Smooth muscle cell (in vitro differentiated cells): Measurements from ENCODE around the gene KRT1. TPM values are rescaled to one million over a fixed set of nuclear protein-coding genes. Genes with fewer than 3 reads are reported as not detected.

ENCODE experiments used
- DNase-seq: peaks from one replicate; lab custom pipeline; 2025; ENCODE audit not compliant: unreplicated experiment; lab: John Stamatoyannopoulos, UW
- H2AFZ ChIP-seq: fragments of 200-600 bp; sonication (generic); 2 replicates; pipeline ENCODE4 v1.6.0; 2016; ENCODE audit warnings: antibody characterized with exemption, low read depth, mild to moderate bottlenecking
- H3F3A ChIP-seq: fragments of 200-600 bp; sonication (generic); 2 replicates; pipeline ENCODE4 v1.6.0; 2017; ENCODE audit warnings: antibody characterized with exemption, low read depth
- H3K27ac ChIP-seq: fragments of 200-600 bp; sonication (generic); 2 replicates; pipeline ENCODE4 v1.5.1; 2016; ENCODE audit warnings: low read depth, mild to moderate bottlenecking
- H3K27me3 ChIP-seq: fragments of 200-600 bp; sonication (generic); 2 replicates; pipeline ENCODE4 v1.6.1; 2016; ENCODE audit warnings: low read depth, mild to moderate bottlenecking
- H3K36me3 ChIP-seq: fragments of 200-600 bp; sonication (generic); 2 replicates; pipeline ENCODE4 v1.5.1; 2016; ENCODE audit warnings: low read depth
- H3K4me1 ChIP-seq: fragments of 200-600 bp; sonication (generic); 2 replicates; pipeline ENCODE4 v1.5.1; 2016; ENCODE audit warnings: low read depth
- H3K4me2 ChIP-seq: fragments of 200-600 bp; sonication (generic); 2 replicates; pipeline ENCODE4 v1.6.0; 2016; ENCODE audit warnings: mild to moderate bottlenecking
- H3K4me3 ChIP-seq: fragments of 200-600 bp; sonication (generic); 2 replicates; pipeline ENCODE4 v1.5.1; 2016; ENCODE audit warnings: mild to moderate bottlenecking
- H3K79me2 ChIP-seq: fragments of 200-600 bp; sonication (generic); 2 replicates; pipeline ENCODE4 v1.6.0; 2016; ENCODE audit warnings: low read depth, mild to moderate bottlenecking
- H3K9ac ChIP-seq: fragments of 200-600 bp; sonication (generic); 2 replicates; pipeline ENCODE4 v1.6.0; 2016; ENCODE audit warnings: low read depth
- H3K9me3 ChIP-seq: fragments of 200-600 bp; sonication (generic); replicated peaks from 2 replicates; pipeline ENCODE4 v1.5.1; 2016; ENCODE audit warnings: low read depth
- H4K20me1 ChIP-seq: fragments of 200-600 bp; sonication (generic); 2 replicates; pipeline ENCODE4 v1.6.0; 2016; ENCODE audit warnings: low read depth
- CTCF ChIP-seq: fragments of 200-600 bp; sonication (generic); IDR thresholded peaks from 2 replicates; pipeline ENCODE4 v1.5.1; 2017; ENCODE audit warnings: borderline replicate concordance, mild to moderate bottlenecking, antibody characterized with exemption; ENCODE audit not compliant: insufficient read depth, poor library complexity, severe bottlenecking
- WGBS: methylation state at CpG from one replicate; pipeline ENCODE4 v1.1.7; 2016; ENCODE audit warnings: low lambda C conversion rate; 5-methylcytosine and 5-hydroxymethylcytosine counted together
- polyA plus RNA-seq: library from polyadenylated mRNA; unstranded; fragments of >200 nt; fragmentation: Nextera tagmentation; extraction: Ambion mirVana; gene quantifications from 2 replicates; pipeline ENCODE4 v1.2.1, GENCODE V29; 2016
- total RNA-seq: library from RNA; depleted of rRNA; stranded (reverse); fragments of >200 nt; gene quantifications from 2 replicates; pipeline ENCODE4 v1.2.3, GENCODE V29; 2014

Gene KRT1
- total and polyA plus RNA-seq, 2 experiments from 2014 or later = 5.6 to 13.5 TPM

GRCh38 chr12:52628841-52629240 is 51.4 kb downstream of the KRT1 start:
- no peaks in the 10 kb centered on the region for H3K9me3 ChIP-seq
- no peaks in the 10 kb centered on the region for H3F3A ChIP-seq
- TF ChIP-seq CTCF = no peak
- no peaks in the 10 kb centered on the region for H4K20me1 ChIP-seq
- H3K4me1 ChIP-seq = no peaks in the 10 kb centered on the region
- no peak for DNase-seq
- no peaks in the 10 kb centered on the region for H3K36me3 ChIP-seq
- H3K27me3 ChIP-seq = peaks cover 46% of the 10 kb centered on the region
- H2AFZ ChIP-seq = no peak overlapping the region
- no peaks in the 10 kb centered on the region for H3K79me2 ChIP-seq
- H3K4me2 ChIP-seq = no peak overlapping the region
- WGBS = 73% methylated on average over 2 of the region's 2 CpGs
- H3K4me3 ChIP-seq = no peak overlapping the region
- H3K9ac ChIP-seq = no peak overlapping the region
- H3K27ac ChIP-seq = no peak overlapping the region

GRCh38 chr12:52628111-52628507 is 52.1 kb downstream of the KRT1 start:
- Histone ChIP-seq H3K4me1 (no peaks in the 10 kb centered on the region), H3K9me3 (no peaks in the 10 kb centered on the region), H4K20me1 (no peaks in the 10 kb centered on the region), H3K4me2 (no peak overlapping the region), H3K9ac (no peak overlapping the region), H3K36me3 (no peaks in the 10 kb centered on the region), H3F3A (no peaks in the 10 kb centered on the region), H3K4me3 (no peak overlapping the region), H3K27me3 (peaks cover 46% of the 10 kb centered on the region), H3K27ac (no peak overlapping the region), H2AFZ (no peak overlapping the region), H3K79me2 (no peaks in the 10 kb centered on the region)
- no peak for DNase-seq
- WGBS = 75% methylated on average over 4 of the region's 4 CpGs
- TF ChIP-seq CTCF = no peak

GRCh38 chr12:52627395-52628110 is 52.7 kb downstream of the KRT1 start:
- Histone ChIP-seq H3K4me1 (no peaks in the 10 kb centered on the region), H3K79me2 (no peaks in the 10 kb centered on the region), H3F3A (no peaks in the 10 kb centered on the region), H3K9ac (no peak overlapping the region), H4K20me1 (no peaks in the 10 kb centered on the region), H3K27ac (no peak overlapping the region), H3K36me3 (no peaks in the 10 kb centered on the region), H3K4me3 (no peak overlapping the region), H3K4me2 (no peak overlapping the region), H2AFZ (no peak overlapping the region), H3K9me3 (no peaks in the 10 kb centered on the region), H3K27me3 (peaks cover 47% of the 10 kb centered on the region)
- WGBS = 75% methylated on average over 2 of the region's 2 CpGs
- no peak for DNase-seq
- no peak for TF ChIP-seq CTCF

Other genes starting within 250 kb of the KRT1 start
- gene KRT75, start 246.0 kb downstream of the KRT1 start, total RNA-seq = 0.94 and 1.9 TPM in 2 replicates
- 0.37 TPM in 1 of 2 replicates, not detected in the other for gene KRT75, start 246.0 kb downstream of the KRT1 start, polyA plus RNA-seq
- 279 and 336 TPM in 2 replicates for gene KRT6B, start 228.3 kb downstream of the KRT1 start, total RNA-seq
- gene KRT6B, start 228.3 kb downstream of the KRT1 start, polyA plus RNA-seq = 248 and 250 TPM in 2 replicates
- gene KRT6C, start 206.6 kb downstream of the KRT1 start, total RNA-seq = 30.2 and 32.6 TPM in 2 replicates
- 22.0 and 26.5 TPM in 2 replicates for gene KRT6C, start 206.6 kb downstream of the KRT1 start, polyA plus RNA-seq
- 985 and 1,128 TPM in 2 replicates for gene KRT6A, start 187.2 kb downstream of the KRT1 start, total RNA-seq
- gene KRT6A, start 187.2 kb downstream of the KRT1 start, polyA plus RNA-seq = 460 and 992 TPM in 2 replicates
- gene KRT5, start 160.0 kb downstream of the KRT1 start, total RNA-seq = 152 and 209 TPM in 2 replicates
- gene KRT5, start 160.0 kb downstream of the KRT1 start, polyA plus RNA-seq = 67.2 and 198 TPM in 2 replicates
- gene KRT71, start 127.3 kb downstream of the KRT1 start, total RNA-seq = not detected in 2 replicates
- not detected in 2 replicates for gene KRT71, start 127.3 kb downstream of the KRT1 start, polyA plus RNA-seq
- gene KRT74, start 106.6 kb downstream of the KRT1 start, total RNA-seq = 0.22 TPM in 1 of 2 replicates, not detected in the other
- gene KRT74, start 106.6 kb downstream of the KRT1 start, polyA plus RNA-seq = not detected in 2 replicates
- gene KRT72, start 78.9 kb downstream of the KRT1 start, total RNA-seq = not detected in 2 replicates
- gene KRT72, start 78.9 kb downstream of the KRT1 start, polyA plus RNA-seq = not detected in 2 replicates
- not detected in 2 replicates for gene KRT73, start 61.8 kb downstream of the KRT1 start, total RNA-seq
- gene KRT73, start 61.8 kb downstream of the KRT1 start, polyA plus RNA-seq = not detected in 2 replicates
- not detected in 2 replicates for gene KRT2, start 28.2 kb downstream of the KRT1 start, total RNA-seq
- not detected in 2 replicates for gene KRT2, start 28.2 kb downstream of the KRT1 start, polyA plus RNA-seq
- 3.8 TPM in 1 of 2 replicates, not detected in the other for gene KRT77, start 23.1 kb upstream of the KRT1 start, total RNA-seq
- not detected in 2 replicates for gene KRT77, start 23.1 kb upstream of the KRT1 start, polyA plus RNA-seq
- not detected in 2 replicates for gene KRT76, start 96.9 kb upstream of the KRT1 start, total RNA-seq
- gene KRT76, start 96.9 kb upstream of the KRT1 start, polyA plus RNA-seq = not detected in 2 replicates
- not detected in 2 replicates for gene KRT3, start 115.7 kb upstream of the KRT1 start, total RNA-seq
- not detected in 2 replicates for gene KRT3, start 115.7 kb upstream of the KRT1 start, polyA plus RNA-seq
- 0.45 TPM in 1 of 2 replicates, not detected in the other for gene KRT4, start 133.7 kb upstream of the KRT1 start, total RNA-seq
- not detected in 2 replicates for gene KRT4, start 133.7 kb upstream of the KRT1 start, polyA plus RNA-seq
- 0.85 and 3.4 TPM in 2 replicates for gene KRT79, start 153.9 kb upstream of the KRT1 start, total RNA-seq
- 4.1 and 5.5 TPM in 2 replicates for gene KRT79, start 153.9 kb upstream of the KRT1 start, polyA plus RNA-seq
- 1.2 and 2.7 TPM in 2 replicates for gene KRT78, start 168.6 kb upstream of the KRT1 start, total RNA-seq
- gene KRT78, start 168.6 kb upstream of the KRT1 start, polyA plus RNA-seq = 1.6 TPM in 1 of 2 replicates, not detected in the other
- gene KRT8, start 224.7 kb upstream of the KRT1 start, total RNA-seq = 694 and 929 TPM in 2 replicates
- gene KRT8, start 224.7 kb upstream of the KRT1 start, polyA plus RNA-seq = 1,025 and 2,331 TPM in 2 replicates